K562 (cell line): ENCODE measurements around the gene ALG6. TPM values are rescaled to one million over a fixed set of nuclear protein-coding genes. Genes with fewer than 3 reads are reported as not detected.

Experiments
- ATAC-seq: fragments of 200-7000 bp; cut with Tn5 transposase; 3 replicates; pipeline ENCODE4 v1.9.1; 2020; ENCODE audit warnings: moderate library complexity
- BruUV-seq: library from RNA; stranded (reverse); fragments of 400-500 nt; replicated peaks from 2 replicates; lab custom pipeline; 2021; lab: Mats Ljungman, UMichigan
- CTCF ChIA-PET: fragments of 300-600 bp; formaldehyde crosslinking; extraction: SDS; loops from one replicate; lab custom pipeline; 2021; ENCODE audit warnings: low intra/inter-chr PET ratio; lab: Yijun Ruan, JAX
- POLR2A ChIA-PET: fragments of 300-600, 350-650 bp; sonication (Branson Sonifier 250); formaldehyde crosslinking; extraction: SDS; loops from one replicate; lab custom pipeline; 2021; ENCODE audit warnings: antibody characterized with exemption, inconsistent platforms; lab: Yijun Ruan, JAX
- DNase-seq, 4 experiments: peaks; one replicate each; pipeline versions ENCODE4 v3.0.0 to v3.0.0-alpha.2; 2011 to 2018; ENCODE audit warnings: low spot score in 3 of 4, mixed read lengths in 3 of 4; ENCODE audit errors: extremely low read depth in 1 of 4
- FAIRE-seq: peaks from 2 replicates; lab custom pipeline; 2011; peaks lifted over from hg19 to GRCh38; lab: Jason Lieb, UNC
- H2AFZ ChIP-seq: 2 replicates; pipeline ENCODE4 v1.6.0; 2011; ENCODE audit warnings: low read depth, low read length, control low read depth, inconsistent platforms
- H3K27ac ChIP-seq: fragments of 200-600 bp; 3 replicates; pipeline ENCODE4 v1.8.0; 2011; ENCODE audit warnings: low read depth, mild to moderate bottlenecking, control low read depth, inconsistent platforms, low read length, moderate library complexity, mixed read lengths; ENCODE audit errors: extremely low read depth
- H3K27me3 ChIP-seq, 2 experiments: fragments of 300-600 bp in 1 of 2; 2 replicates in 1 of 2; 3 replicates in 1 of 2; pipeline versions ENCODE4 v1.6.0 to v1.8.0; 2011; ENCODE audit warnings: inconsistent platforms in 2 of 2, low read length in 2 of 2, mild to moderate bottlenecking in 1 of 2, mixed read lengths in 1 of 2, moderate library complexity in 1 of 2; ENCODE audit not compliant: control insufficient read depth in 2 of 2, insufficient read depth in 2 of 2
- H3K36me3 ChIP-seq: fragments of 300-600 bp; 3 replicates; pipeline ENCODE4 v1.8.0; 2011; ENCODE audit warnings: mild to moderate bottlenecking, low read length, inconsistent platforms; ENCODE audit not compliant: control insufficient read depth, insufficient read depth
- H3K4me1 ChIP-seq, 2 experiments: fragments of 200-600 bp in 1 of 2; replicated peaks in 1 of 2; 2 replicates in 1 of 2; 3 replicates in 1 of 2; pipeline versions ENCODE4 v1.5.1 to v1.8.0; 2011; ENCODE audit warnings: inconsistent platforms in 2 of 2, low read length in 2 of 2, mild to moderate bottlenecking in 1 of 2, mixed read lengths in 1 of 2, moderate library complexity in 1 of 2; ENCODE audit not compliant: control insufficient read depth in 2 of 2, insufficient read depth in 2 of 2
- H3K4me2 ChIP-seq: 2 replicates; pipeline ENCODE4 v1.6.1; 2011; ENCODE audit warnings: low read length, control low read depth, inconsistent platforms, mixed read lengths; ENCODE audit not compliant: insufficient read depth
- H3K4me3 ChIP-seq: fragments of 200-600 bp; sonication (generic), shearing (Covaris generic); 2 replicates; pipeline ENCODE4 v1.5.1; 2016; ENCODE audit warnings: control low read depth, inconsistent platforms
- H3K79me2 ChIP-seq: fragments of 200-600 bp; 3 replicates; pipeline ENCODE4 v1.8.0; 2011; ENCODE audit warnings: low read length, inconsistent platforms; ENCODE audit not compliant: control insufficient read depth, insufficient read depth
- H3K9ac ChIP-seq, 2 experiments: 2 replicates each; pipeline versions ENCODE4 v1.6.0 to v1.6.1; 2011; ENCODE audit warnings: low read depth in 2 of 2, low read length in 2 of 2, control low read depth in 1 of 2, inconsistent platforms in 1 of 2, mild to moderate bottlenecking in 1 of 2, mixed read lengths in 1 of 2; ENCODE audit not compliant: insufficient read depth in 1 of 2
- H3K9me1 ChIP-seq: one replicate; pipeline ENCODE4 v1.6.0; 2011; ENCODE audit warnings: inconsistent platforms, mild to moderate bottlenecking, low read length, moderate library complexity; ENCODE audit not compliant: control insufficient read depth, insufficient read depth
- H3K9me3 ChIP-seq: replicated peaks from 2 replicates; pipeline ENCODE4 v1.5.1; 2011; ENCODE audit warnings: low read depth, low read length, inconsistent platforms; ENCODE audit not compliant: control insufficient read depth, insufficient read depth
- H4K20me1 ChIP-seq: replicated peaks from 2 replicates; pipeline ENCODE4 v1.6.1; 2011; ENCODE audit warnings: low read length, inconsistent platforms, mixed read lengths; ENCODE audit not compliant: control insufficient read depth, insufficient read depth
- BACH1 ChIP-seq: fragments of 200-800 bp; sonication (Bioruptor generic); IDR thresholded peaks from 2 replicates; pipeline ENCODE4 v1.6.1; 2016; ENCODE audit warnings: missing genetic modification characterization, missing compliant biosample characterization
- E2F3 ChIP-seq: fragments of 250-450 bp; sonication (Bioruptor Pico); IDR thresholded peaks from 2 replicates; pipeline ENCODE4 v1.4.0; 2020; ENCODE audit warnings: mild to moderate bottlenecking
- E4F1 ChIP-seq: fragments of 250-450 bp; sonication (Bioruptor Pico); IDR thresholded peaks from 2 replicates; pipeline ENCODE4 v1.5.0; 2021; ENCODE audit warnings: mild to moderate bottlenecking, borderline replicate concordance
- ESRRB ChIP-seq: fragments of 250-450 bp; sonication (Bioruptor Pico); IDR thresholded peaks from 2 replicates; pipeline ENCODE4 v1.5.0; 2020; ENCODE audit warnings: mild to moderate bottlenecking, moderate library complexity, borderline replicate concordance
- GATAD2B ChIP-seq: fragments of 450-650 bp; IDR thresholded peaks from 2 replicates; pipeline ENCODE4 v1.6.1; 2017; ENCODE audit warnings: mild to moderate bottlenecking, borderline replicate concordance
- HMGN3 ChIP-seq: IDR thresholded peaks from 2 replicates; pipeline ENCODE4 v1.6.1; 2011; ENCODE audit warnings: borderline replicate concordance, low read depth, mild to moderate bottlenecking, mixed read lengths, low read length; ENCODE audit not compliant: insufficient read length; ENCODE audit errors: extremely low read depth
- JUN ChIP-seq, 2 experiments: sonication (generic) in 1 of 2; formaldehyde crosslinking in 1 of 2; IDR thresholded peaks; 2 replicates each; pipeline versions ENCODE4 v1.6.1 to v1.8.0; 2012 to 2022; ENCODE audit warnings: borderline replicate concordance in 2 of 2, mild to moderate bottlenecking in 2 of 2, improper control_type of control experiment in 1 of 2, low read depth in 1 of 2, low read length in 1 of 2, missing genetic modification reagents in 1 of 2
- SNAPC5 ChIP-seq: fragments of 250-450 bp; sonication (Bioruptor Pico); IDR thresholded peaks from 2 replicates; pipeline ENCODE4 v1.8.0; 2021; ENCODE audit warnings: moderate library complexity, mild to moderate bottlenecking, inconsistent platforms
- TCFL5 ChIP-seq: fragments of 250-450 bp; sonication (Bioruptor Pico); conservative IDR thresholded peaks from 2 replicates; pipeline ENCODE4 v1.6.1; 2021; ENCODE audit warnings: mild to moderate bottlenecking, moderate library complexity, matching md5 sums
- YBX1 ChIP-seq: fragments of 450-650 bp; IDR thresholded peaks from 2 replicates; pipeline ENCODE4 v1.7.1; 2016; ENCODE audit warnings: mild to moderate bottlenecking
- ZBTB7A ChIP-seq: IDR thresholded peaks from 2 replicates; pipeline ENCODE4 v1.6.1; 2011; ENCODE audit warnings: low read depth, mild to moderate bottlenecking, low read length, moderate library complexity, borderline replicate concordance; ENCODE audit not compliant: control insufficient read depth
- WGBS: fragments of 100-300 bp; shearing (Covaris generic); methylation state at CpG from one replicate; pipeline ENCODE4 v1.1.6; 2016; ENCODE audit warnings: low coverage, mixed read lengths; ENCODE audit not compliant: insufficient coverage; ENCODE audit errors: missing lambda C conversion rate; 5-methylcytosine and 5-hydroxymethylcytosine counted together
- in situ Hi-C: fragments of 300-500 bp; cut with MboI; formaldehyde crosslinking; loops from 4 replicates; pipeline ENCODE4 v1.15.0; 2018; ENCODE audit warnings: inconsistent platforms, mixed read lengths
- intact Hi-C: fragments of 100-400 bp; cut with micrococcal nuclease; formaldehyde crosslinking; loops from 2 replicates; pipeline ENCODE4 v1.14.2; 2022
- polyA plus RNA-seq, 8 experiments: library from polyadenylated mRNA; depleted of rRNA in 4 of 8; stranded (reverse) in 5 of 8; unstranded in 3 of 8; fragments of >200 nt; fragmentation: Nextera tagmentation in 2 of 8; fragmentation: Illumina TruSeq in 1 of 8; extraction: Ambion mirVana in 2 of 8; extraction: Trizol in 1 of 8; gene quantifications; 2 replicates each; pipeline versions ENCODE4 v1.2.1 to v1.2.3, GENCODE V29; 2011 to 2014; ENCODE audit warnings: inconsistent platforms in 1 of 8, missing spikeins in 1 of 8
- total RNA-seq, 7 experiments: library from RNA; depleted of rRNA in 6 of 7; stranded (reverse); fragments of >200 nt in 6 of 7; fragmentation: Illumina TruSeq in 2 of 7; extraction: Trizol in 2 of 7; gene quantifications; 2 replicates each; pipeline versions ENCODE4 v1.2.1 to v1.2.3, GENCODE V29; 2011 to 2021; ENCODE audit warnings: low replicate concordance in 1 of 7

Gene ALG6
- total and polyA plus RNA-seq, 9 of the 15 experiments (the other 6 are each of a cell fraction or from before 2014, with no cell fraction given) = 14.6 to 35.7 (median 23.3) TPM

- H3K36me3 ChIP-seq = peaks cover 8% of the 10 kb centered on the region; the same call in 2 of the 3 replicates
- no peaks in the 10 kb centered on the region for H3K27me3 ChIP-seq
- no peak overlapping the region for H2AFZ ChIP-seq
- ATAC-seq = peak; percentile 26; the same call in 2 of the 3 replicates
- ChIA-PET POLR2A (no interaction called here), CTCF (interaction anchor here (0.6 to 1.5 kb wide), 4 partner anchors 114 to 208 kb away, joined by 3 to 8 read pairs (median 4); no protein-coding TSS in a partner anchor)
- no peaks in the 10 kb centered on the region for H3K9me1 ChIP-seq
- DNase-seq = no peak
- TF ChIP-seq ZBTB7A (no peak), GATAD2B (no peak), TCFL5 (CRISPR knock-in tag) (no peak)
- H3K27ac ChIP-seq = no peak overlapping the region
- intact Hi-C loops (loop anchor here (5.0 kb wide), 1 partner anchor 480 kb away; no protein-coding TSS in a partner anchor), in situ Hi-C loops (loop anchor here (5.0 kb wide), 1 partner anchor 125 kb away; no protein-coding TSS in a partner anchor)
- BruUV-seq = no TSS peak
- no peaks in the 10 kb centered on the region for H3K4me1 ChIP-seq
- H4K20me1 ChIP-seq = no peaks in the 10 kb centered on the region
- no peak overlapping the region for H3K4me2 ChIP-seq
- FAIRE-seq = no peak
- H3K9ac ChIP-seq = no peak overlapping the region
- H3K4me3 ChIP-seq = no peak overlapping the region
- H3K9me3 ChIP-seq = no peaks in the 10 kb centered on the region
- H3K79me2 ChIP-seq = no peaks in the 10 kb centered on the region
These were observed 74.7 kb downstream of the ALG6 start for GRCh38 chr1:63442141-63442475.

- Histone ChIP-seq H3K36me3 (peaks cover 20% of the 10 kb centered on the region; the same call in 2 of the 3 replicates), H3K79me2 (no peaks in the 10 kb centered on the region), H4K20me1 (no peaks in the 10 kb centered on the region), H3K27me3 (no peaks in the 10 kb centered on the region), H3K9me3 (no peaks in the 10 kb centered on the region), H3K9ac (no peak overlapping the region), H2AFZ (no peak overlapping the region), H3K4me2 (no peak overlapping the region), H3K4me3 (no peak overlapping the region), H3K27ac (no peak overlapping the region), H3K9me1 (no peaks in the 10 kb centered on the region), H3K4me1 (no peaks in the 10 kb centered on the region)
- no peak for DNase-seq
- no peak for FAIRE-seq
- ChIA-PET POLR2A (no interaction called here), CTCF (no interaction called here)
- intact Hi-C loops (no loop called here), in situ Hi-C loops (no loop called here)
- no peak for ATAC-seq
- BruUV-seq = no TSS peak
- WGBS = 83% methylated on average over 3 of the region's 3 CpGs
- TF ChIP-seq E2F3 (CRISPR knock-in tag) (no peak), JUN (IDR thresholded peaks at IDR 0.05; ENCODE audit: borderline replicate concordance, low read depth, low read length) (no peak), JUN (CRISPR knock-in tag; IDR thresholded peaks at IDR 0.05; ENCODE audit: borderline replicate concordance) (no peak), BACH1 (no peak), HMGN3 (no peak), SNAPC5 (CRISPR knock-in tag) (no peak), YBX1 (no peak), ESRRB (CRISPR knock-in tag) (no peak), E4F1 (CRISPR knock-in tag) (no peak)
These were observed 81.4 kb downstream of the ALG6 start for GRCh38 chr1:63448731-63449246.
